Sigmoid colon (tissue), 7 donors: ENCODE measurements around the gene TSPYL4. TPM values are rescaled to one million over a fixed set of nuclear protein-coding genes. Genes with fewer than 3 reads are reported as not detected.

Experiments used
- DNase-seq: peaks from one replicate; pipeline ENCODE4 v3.0.0-alpha.2; 2019
- H3K27ac ChIP-seq, 4 donors: fragments of 200-600 bp; sonication (generic); one replicate each; pipeline ENCODE4 v1.5.1; 2016 to 2019; ENCODE audit warnings: mild to moderate bottlenecking in 1 of 4
- H3K27me3 ChIP-seq, 3 donors: fragments of 200-600 bp; sonication (generic); one replicate each; pipeline ENCODE4 v1.5.1; 2019; ENCODE audit warnings: mild to moderate bottlenecking in 1 of 3
- H3K36me3 ChIP-seq, 4 donors: fragments of 200-600 bp; sonication (generic); one replicate each; pipeline ENCODE4 v1.5.1; 2016 to 2019
- H3K4me1 ChIP-seq, 4 donors: fragments of 200-600 bp; sonication (generic); one replicate each; pipeline ENCODE4 v1.5.1; 2017 to 2019
- H3K4me3 ChIP-seq, 4 donors: fragments of 200-600 bp; sonication (generic); one replicate each; pipeline ENCODE4 v1.5.1; 2017 to 2019; ENCODE audit warnings: mild to moderate bottlenecking in 2 of 4, moderate library complexity in 1 of 4
- H3K9me3 ChIP-seq, 4 donors: fragments of 200-600 bp in 3 of 4; sonication (generic) in 3 of 4; one replicate each; pipeline versions ENCODE4 v1.5.1 to v1.6.1; 2013 to 2019
- EP300 ChIP-seq, 4 donors: sonication (generic); formaldehyde crosslinking; IDR thresholded peaks; one replicate each; pipeline ENCODE4 v1.6.1; 2017; ENCODE audit warnings: antibody characterized with exemption in 4 of 4
- POLR2A ChIP-seq, 2 donors: fragments of 450-650 bp; IDR thresholded peaks; one replicate each; pipeline ENCODE4 v1.6.1; 2016; ENCODE audit warnings: antibody characterized with exemption in 2 of 2, mild to moderate bottlenecking in 2 of 2, moderate library complexity in 2 of 2
- POLR2AphosphoS5 ChIP-seq, 4 donors: sonication (generic); formaldehyde crosslinking; IDR thresholded peaks; one replicate each; pipeline ENCODE4 v1.6.1; 2017; ENCODE audit warnings: antibody characterized with exemption in 4 of 4
- WGBS, 2 donors: extraction: QIAGEN DNeasy Blood & Tissue Kit; methylation state at CpG; one replicate each; pipeline ENCODE4 v1.1.7; 2013; 5-methylcytosine and 5-hydroxymethylcytosine counted together
- intact Hi-C: fragments of 100-400 bp; cut with DNase I; formaldehyde crosslinking; loops from one replicate; pipeline ENCODE4 v1.15.1; 2023
- polyA plus RNA-seq, 3 donors: library from polyadenylated mRNA; stranded (reverse); fragments of 200-250 nt; gene quantifications; one replicate each; pipeline ENCODE4 v1.2.3, GENCODE V29; 2013
- total RNA-seq, 4 donors: library from RNA; depleted of rRNA; stranded (reverse); fragments of >200 nt; gene quantifications; one replicate each; pipeline ENCODE4 v1.1.0, GENCODE V29; 2016
- TF ChIP-seq, protein P1 (sequence below), 4 experiments: fragments of 450-650 bp in 3 of 4; fragments of 200-600 bp in 1 of 4; IDR thresholded peaks; one replicate each; pipeline ENCODE4 v1.5.1; 2016 to 2019; ENCODE audit warnings: antibody characterized with exemption in 4 of 4, mild to moderate bottlenecking in 3 of 4, moderate library complexity in 2 of 4
- donor health status: healthy with polysubstance abuse.
- donor health status: Bipolar disorder and iron deficiency.
- donor health status: healthy.

TSPYL4 gene
- total and polyA plus RNA-seq, 7 donors: 3.0 to 18.5 (median 15.1) TPM

GRCh38 chr6:116298273-116298672 lies 44.4 kb upstream of the TSPYL4 start:
- Histone ChIP-seq H3K27me3 (no peaks in the 10 kb centered on the region), H3K27ac (no peak overlapping the region), H3K4me3 (no peak overlapping the region), H3K9me3 (peaks cover 0 to 6% (median 3%) of the 10 kb centered on the region in 4 donors), H3K4me1 (no peaks in the 10 kb centered on the region), H3K36me3 (no peaks in the 10 kb centered on the region)
- 95 to 96% methylated on average over 3 of the region's 3 CpGs for WGBS, 2 donors
- DNase-seq: no peak
- TF ChIP-seq POLR2A (IDR thresholded peaks at IDR 0.05): no peak
- TF ChIP-seq EP300 (IDR thresholded peaks at IDR 0.05): no peak
- no peak for TF ChIP-seq POLR2AphosphoS5 (IDR thresholded peaks at IDR 0.05)
- TF ChIP-seq, protein P1, sequence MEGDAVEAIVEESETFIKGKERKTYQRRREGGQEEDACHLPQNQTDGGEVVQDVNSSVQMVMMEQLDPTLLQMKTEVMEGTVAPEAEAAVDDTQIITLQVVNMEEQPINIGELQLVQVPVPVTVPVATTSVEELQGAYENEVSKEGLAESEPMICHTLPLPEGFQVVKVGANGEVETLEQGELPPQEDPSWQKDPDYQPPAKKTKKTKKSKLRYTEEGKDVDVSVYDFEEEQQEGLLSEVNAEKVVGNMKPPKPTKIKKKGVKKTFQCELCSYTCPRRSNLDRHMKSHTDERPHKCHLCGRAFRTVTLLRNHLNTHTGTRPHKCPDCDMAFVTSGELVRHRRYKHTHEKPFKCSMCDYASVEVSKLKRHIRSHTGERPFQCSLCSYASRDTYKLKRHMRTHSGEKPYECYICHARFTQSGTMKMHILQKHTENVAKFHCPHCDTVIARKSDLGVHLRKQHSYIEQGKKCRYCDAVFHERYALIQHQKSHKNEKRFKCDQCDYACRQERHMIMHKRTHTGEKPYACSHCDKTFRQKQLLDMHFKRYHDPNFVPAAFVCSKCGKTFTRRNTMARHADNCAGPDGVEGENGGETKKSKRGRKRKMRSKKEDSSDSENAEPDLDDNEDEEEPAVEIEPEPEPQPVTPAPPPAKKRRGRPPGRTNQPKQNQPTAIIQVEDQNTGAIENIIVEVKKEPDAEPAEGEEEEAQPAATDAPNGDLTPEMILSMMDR (IDR thresholded peaks at IDR 0.05): no peak
- intact Hi-C loops: no loop called here

DNA sequence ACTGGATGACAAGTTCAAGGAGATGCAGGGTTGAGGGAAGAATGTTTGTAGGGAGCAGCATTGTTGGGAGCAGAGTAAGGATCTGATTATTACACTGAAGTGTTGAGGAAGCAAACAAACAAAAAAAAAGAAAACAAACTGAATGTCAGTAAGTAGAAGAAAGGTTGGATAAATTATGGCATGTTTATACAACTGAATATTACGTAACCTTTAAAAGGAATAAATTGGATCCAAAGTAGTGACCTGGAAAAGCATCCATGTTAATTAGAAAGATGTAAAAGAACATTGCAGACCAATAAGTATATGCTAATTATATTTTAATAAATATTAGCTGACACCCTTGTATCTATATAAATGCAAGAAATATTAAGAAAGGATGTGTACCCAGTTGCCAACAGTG lies 38.7 kb upstream of the TSPYL4 start:
- Histone ChIP-seq H3K4me3 (no peak overlapping the region), H3K4me1 (no peaks in the 10 kb centered on the region), H3K9me3 (no peaks in the 10 kb centered on the region), H3K36me3 (no peaks in the 10 kb centered on the region), H3K27me3 (no peaks in the 10 kb centered on the region), H3K27ac (no peak overlapping the region)
- TF ChIP-seq POLR2A (IDR thresholded peaks at IDR 0.05) (no peak), EP300 (IDR thresholded peaks at IDR 0.05) (no peak), POLR2AphosphoS5 (IDR thresholded peaks at IDR 0.05) (no peak)
- TF ChIP-seq, protein P1 (IDR thresholded peaks at IDR 0.05): no peak
- 96 to 97% methylated on average over 1 of the region's 1 CpG for WGBS, 2 donors
- DNase-seq: no peak
- intact Hi-C loops: no loop called here

GRCh38 chr6:116291701-116292396 lies 38.0 kb upstream of the TSPYL4 start:
- Histone ChIP-seq H3K4me1 (no peaks in the 10 kb centered on the region), H3K9me3 (no peaks in the 10 kb centered on the region), H3K4me3 (no peak overlapping the region), H3K27me3 (no peaks in the 10 kb centered on the region), H3K27ac (no peak overlapping the region), H3K36me3 (no peaks in the 10 kb centered on the region)
- DNase-seq: no peak
- TF ChIP-seq EP300 (IDR thresholded peaks at IDR 0.05): no peak
- no peak for TF ChIP-seq POLR2AphosphoS5 (IDR thresholded peaks at IDR 0.05)
- TF ChIP-seq, protein P1 (IDR thresholded peaks at IDR 0.05): no peak
- TF ChIP-seq POLR2A (IDR thresholded peaks at IDR 0.05): no peak
- intact Hi-C loops: no loop called here
- 74 to 93% methylated on average over 4 of the region's 4 CpGs for WGBS, 2 donors

DNA sequence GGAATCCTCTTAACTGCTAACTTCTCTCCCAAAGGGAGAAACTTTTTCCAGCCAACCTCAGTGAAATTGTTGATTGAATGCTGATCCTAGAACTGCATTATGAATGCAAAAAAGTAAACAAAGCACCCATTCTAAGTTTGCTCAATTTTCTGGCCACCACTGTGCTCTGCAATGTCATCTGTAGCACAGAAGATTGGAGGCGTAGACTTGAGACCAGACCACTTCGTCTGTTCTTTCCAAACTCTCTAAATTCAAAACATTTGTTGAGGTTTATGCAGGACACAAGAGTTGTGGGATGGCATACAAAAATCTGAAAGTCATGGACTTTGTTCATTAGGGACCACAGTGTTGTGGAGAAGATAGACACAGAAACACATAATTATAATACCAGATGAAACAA lies 36.9 kb upstream of the TSPYL4 start:
- no peaks in the 10 kb centered on the region for H3K27me3 ChIP-seq
- WGBS, 2 donors: 91 to 93% methylated on average over 2 of the region's 2 CpGs
- H3K9me3 ChIP-seq: no peaks in the 10 kb centered on the region
- intact Hi-C loops: no loop called here
- no peaks in the 10 kb centered on the region for H3K4me1 ChIP-seq
- no peak for TF ChIP-seq POLR2A (IDR thresholded peaks at IDR 0.05)
- no peak for TF ChIP-seq EP300 (IDR thresholded peaks at IDR 0.05)
- no peak for TF ChIP-seq POLR2AphosphoS5 (IDR thresholded peaks at IDR 0.05)
- TF ChIP-seq, protein P1 (IDR thresholded peaks at IDR 0.05): no peak
- no peaks in the 10 kb centered on the region for H3K36me3 ChIP-seq
- no peak overlapping the region for H3K27ac ChIP-seq
- no peak for DNase-seq
- no peak overlapping the region for H3K4me3 ChIP-seq

- WGBS, 2 donors: 93% methylated on average over 2 of the region's 2 CpGs
- intact Hi-C loops: loop anchor here (5.0 kb wide), 1 partner anchor 242 kb away; no protein-coding TSS in a partner anchor
- H3K4me3 ChIP-seq: no peak overlapping the region
Observed at GRCh38 chr6:116289876-116290275, 36.0 kb upstream of the TSPYL4 start.

More at GRCh38 chr6:116289876-116290275, 36.0 kb upstream of the TSPYL4 start:
- Histone ChIP-seq H3K9me3 (no peaks in the 10 kb centered on the region), H3K27ac (no peak overlapping the region), H3K27me3 (no peaks in the 10 kb centered on the region), H3K4me1 (no peaks in the 10 kb centered on the region), H3K36me3 (no peaks in the 10 kb centered on the region)
- no peak for TF ChIP-seq POLR2AphosphoS5 (IDR thresholded peaks at IDR 0.05)
- TF ChIP-seq POLR2A (IDR thresholded peaks at IDR 0.05): no peak
- no peak for TF ChIP-seq EP300 (IDR thresholded peaks at IDR 0.05)
- TF ChIP-seq, protein P1 (IDR thresholded peaks at IDR 0.05): no peak
- DNase-seq: no peak
